Right lung (tissue), 10 donors: ENCODE data around the gene PPP1R8. TPM values are rescaled to one million over a fixed set of nuclear protein-coding genes. Genes with fewer than 3 reads are reported as not detected.
"Not testable (repeated sequence)": the region's sequence is repeated elsewhere in the genome, so short reads cannot be mapped to it uniquely, and the experiment has no call there.

Experiments used
- DNase-seq, 2 donors: peaks; one replicate each; pipeline ENCODE4 v3.0.0-alpha.2; 2013
- long read RNA-seq, 8 donors: transcript quantifications; one replicate each; lab custom pipeline, GENCODE V29; 2026
- polyA plus RNA-seq, 5 donors: library from polyadenylated mRNA; unstranded; fragments of 120-200 nt; gene quantifications; one replicate each; pipeline versions ENCODE4 v1.2.1 to v1.2.3, GENCODE V29; 2013; ENCODE audit warnings: inconsistent platforms in 1 of 5, low replicate concordance in 1 of 5; ENCODE audit not compliant: insufficient read length in 5 of 5, insufficient read depth in 1 of 5

The PPP1R8 gene
- polyA plus RNA-seq, result 10 to 100 TPM; 47.5 to 59.2 (median 51.2) TPM
- long read RNA-seq, donor 1, transcript PPP1R8-202 (7 exons, 2,344 nt), result major isoform, 15 of 15 reads
- long read RNA-seq, donor 1, partial matches to known transcripts, result 0 of 15 reads
- long read RNA-seq, donor 1, other reads (novel, unspliced or antisense), result 0 of 15 reads
- long read RNA-seq, donor 2, transcript PPP1R8-202 (7 exons, 2,344 nt), result major isoform, 11 of 11 reads
- long read RNA-seq, donor 2, partial matches to known transcripts, result 0 of 11 reads
- long read RNA-seq, donor 2, other reads (novel, unspliced or antisense), result 0 of 11 reads
- long read RNA-seq, donor 3, transcript PPP1R8-202 (7 exons, 2,344 nt), result major isoform, 8 of 8 reads
- long read RNA-seq, donor 3, partial matches to known transcripts, result 0 of 8 reads
- long read RNA-seq, donor 3, other reads (novel, unspliced or antisense), result 0 of 8 reads
- long read RNA-seq, donor 4, partial matches to known transcripts, result 12 of 16 reads
- long read RNA-seq, donor 4, other reads (novel, unspliced or antisense), result 0 of 16 reads
- long read RNA-seq, donor 5, transcript PPP1R8-202 (7 exons, 2,344 nt), result major isoform, 17 of 17 reads
- long read RNA-seq, donor 5, partial matches to known transcripts, result 0 of 17 reads
- long read RNA-seq, donor 5, other reads (novel, unspliced or antisense), result 0 of 17 reads
- long read RNA-seq, donor 6, transcript PPP1R8-202 (7 exons, 2,344 nt), result major isoform, 17 of 31 reads
- long read RNA-seq, donor 6, partial matches to known transcripts, result 14 of 31 reads
- long read RNA-seq, donor 6, other reads (novel, unspliced or antisense), result 0 of 31 reads
- long read RNA-seq, donor 7, transcript PPP1R8-202 (7 exons, 2,344 nt), result major isoform, 10 of 12 reads
- long read RNA-seq, donor 7, partial matches to known transcripts, result 0 of 12 reads
- long read RNA-seq, donor 7, other reads (novel, unspliced or antisense), result 0 of 12 reads
- long read RNA-seq, donor 8, partial matches to known transcripts, result 20 of 22 reads
- long read RNA-seq, donor 8, other reads (novel, unspliced or antisense), result 0 of 22 reads

DNA sequence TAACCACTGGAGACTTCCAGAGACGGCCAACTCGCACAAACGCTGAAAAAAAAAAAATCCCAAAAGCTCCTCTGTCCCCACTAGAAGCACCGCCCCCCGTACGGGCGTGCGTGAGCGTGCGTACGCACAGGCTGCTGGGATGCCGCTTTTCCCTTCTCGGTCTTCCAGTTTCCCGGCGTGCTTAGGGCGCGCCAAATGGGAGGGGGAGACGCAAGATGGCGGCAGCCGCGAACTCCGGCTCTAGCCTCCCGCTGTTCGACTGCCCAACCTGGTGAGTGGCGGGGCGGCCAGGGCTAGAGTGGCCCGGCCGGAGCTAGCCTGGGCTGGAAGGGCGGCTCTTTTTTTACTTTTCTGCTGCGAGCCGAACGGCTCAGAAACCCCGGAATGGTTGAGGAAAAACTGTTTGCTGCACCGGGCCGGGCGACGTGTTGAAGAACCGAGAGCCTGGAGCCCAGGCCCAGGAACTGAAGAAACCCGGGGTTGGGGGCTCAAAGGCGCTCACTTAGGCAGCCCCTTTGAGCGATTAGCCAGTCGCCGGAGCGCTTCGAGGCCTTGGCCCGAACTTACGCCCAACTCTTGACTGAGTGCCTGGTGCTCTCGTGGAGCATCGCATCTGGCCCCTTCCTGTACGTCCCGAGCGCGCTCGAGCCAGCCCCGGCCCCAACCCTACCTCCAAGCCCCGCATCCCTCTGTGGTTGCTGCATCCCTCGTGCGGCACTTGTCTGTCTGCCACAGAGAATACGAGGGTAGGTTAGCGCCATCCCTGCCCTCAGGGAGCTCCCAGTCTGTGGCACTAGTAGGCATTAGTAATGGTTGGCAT is at the start of gene PPP1R8:
TSS of gene PPP1R8 (plus strand) at position 162 of the 820 bp plus-strand sequence. CDS start at position 216, 54 bp downstream.
- DNase-seq, result peak; percentile 94

DNA sequence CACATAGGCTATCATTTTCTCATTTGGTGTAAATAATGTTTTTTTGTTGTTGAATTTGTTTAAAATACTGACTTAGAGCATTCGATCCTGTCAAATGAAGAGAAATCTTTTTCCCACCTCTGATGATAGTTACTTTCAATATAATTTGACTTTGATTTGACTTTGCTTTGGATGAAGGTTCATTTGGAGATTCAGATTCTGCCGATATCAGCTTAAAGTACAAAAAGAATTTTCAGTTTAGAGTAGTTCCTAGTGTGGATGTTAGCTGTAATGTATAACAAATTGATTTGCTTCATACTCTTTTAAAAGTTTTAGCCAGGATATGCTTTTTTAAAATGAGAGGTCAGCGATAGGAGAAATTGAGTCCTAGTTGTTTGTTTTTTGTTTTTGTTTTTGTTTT is 47.6 kb upstream of the PPP1R8 start:
- DNase-seq, result no peak

DNA sequence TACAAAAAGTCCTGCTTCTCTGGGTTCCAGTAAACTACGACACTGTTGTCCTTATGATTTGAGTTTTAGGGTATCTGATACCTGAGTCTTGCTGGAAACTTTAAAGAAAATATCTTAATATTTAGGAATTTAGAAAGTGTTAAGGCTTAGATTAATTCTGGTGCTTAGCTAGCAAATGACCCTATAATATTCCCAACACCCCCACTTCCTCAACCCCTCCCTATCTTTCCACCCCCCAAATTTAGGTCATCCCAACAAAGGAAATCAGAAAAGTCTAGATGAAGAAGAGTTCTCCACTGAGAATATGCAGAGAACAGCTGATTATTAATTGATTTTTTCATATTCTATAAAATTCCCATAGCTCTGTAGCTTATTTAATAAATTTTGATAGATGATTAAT is 45.9 kb upstream of the PPP1R8 start:
- DNase-seq, result no peak

DNA sequence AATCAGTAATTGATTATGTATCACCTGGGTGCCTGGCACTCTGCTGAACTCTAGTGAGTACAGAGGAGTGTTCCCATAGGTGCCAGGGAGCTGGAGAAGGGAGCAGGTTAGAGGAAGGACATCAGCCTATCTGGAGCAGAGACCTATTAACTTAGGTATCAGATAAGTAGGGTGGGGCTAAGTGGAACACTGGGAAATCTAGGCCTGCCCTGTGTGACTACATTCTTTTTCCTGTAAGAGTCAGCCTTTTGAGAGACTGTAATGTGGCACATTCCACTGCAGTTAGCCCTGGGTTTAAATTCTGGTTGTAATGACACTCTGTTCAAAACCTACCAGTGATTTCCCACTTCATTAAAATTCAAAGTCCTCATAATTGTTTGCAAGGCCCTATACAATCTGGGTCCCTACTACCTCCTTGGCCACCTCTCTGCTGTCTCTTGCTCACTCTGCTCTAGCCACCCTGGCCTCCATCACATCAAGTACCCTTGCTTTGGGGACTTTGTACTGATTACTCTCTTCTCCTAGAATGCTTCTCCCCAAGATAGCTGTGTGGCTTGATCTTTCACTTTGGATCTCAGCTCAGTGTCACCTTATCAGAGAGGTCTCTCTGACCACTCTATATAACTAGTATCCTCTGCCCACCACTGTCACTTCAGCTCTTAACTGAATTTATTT is 44.7 kb upstream of the PPP1R8 start:
- DNase-seq, result no peak

DNA sequence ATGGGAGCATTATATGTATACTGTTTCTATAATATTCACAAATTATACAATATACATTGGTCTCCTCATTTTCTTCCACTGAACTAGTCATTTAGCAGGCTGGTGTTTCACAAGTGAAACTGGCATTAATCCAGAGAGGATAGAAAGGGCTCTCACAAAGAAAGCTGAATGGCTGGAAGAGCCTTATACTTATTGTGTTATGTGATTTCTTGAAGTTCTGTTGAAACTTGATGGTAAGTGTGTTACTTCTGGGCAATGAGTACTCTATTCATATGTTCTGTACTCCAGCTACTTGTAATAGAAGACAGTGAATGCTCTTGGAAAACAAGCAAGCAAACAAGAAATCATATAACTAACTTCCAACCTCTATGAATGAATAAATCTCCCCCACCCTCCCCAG is 42.7 kb upstream of the PPP1R8 start:
- peak; percentile 35 to 36 for DNase-seq

DNA sequence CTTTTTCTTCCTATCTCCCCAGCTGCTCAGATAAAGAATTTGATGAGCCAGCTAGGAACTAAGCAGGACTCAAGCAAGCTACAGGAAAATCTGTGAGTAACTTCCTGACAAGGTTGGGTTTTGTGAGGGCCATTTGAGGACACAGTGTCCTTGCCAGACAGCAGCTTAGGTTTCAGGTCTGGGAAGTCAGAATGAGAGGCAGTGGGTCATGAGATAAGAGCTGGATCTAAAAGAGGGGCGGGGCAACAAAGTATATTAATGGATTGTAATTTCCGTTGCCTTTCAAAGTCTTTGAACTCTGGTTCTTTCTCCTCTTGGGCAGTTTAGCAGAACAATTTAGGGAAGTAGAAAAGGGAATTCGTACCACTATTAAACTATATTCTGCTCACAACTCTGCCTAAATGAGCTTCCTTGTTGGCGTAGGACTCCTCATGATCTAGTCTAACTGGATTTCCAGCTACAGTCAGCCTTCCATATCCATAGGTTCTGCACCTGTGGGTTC is 41.0 kb upstream of the PPP1R8 start:
- no peak for DNase-seq

DNA sequence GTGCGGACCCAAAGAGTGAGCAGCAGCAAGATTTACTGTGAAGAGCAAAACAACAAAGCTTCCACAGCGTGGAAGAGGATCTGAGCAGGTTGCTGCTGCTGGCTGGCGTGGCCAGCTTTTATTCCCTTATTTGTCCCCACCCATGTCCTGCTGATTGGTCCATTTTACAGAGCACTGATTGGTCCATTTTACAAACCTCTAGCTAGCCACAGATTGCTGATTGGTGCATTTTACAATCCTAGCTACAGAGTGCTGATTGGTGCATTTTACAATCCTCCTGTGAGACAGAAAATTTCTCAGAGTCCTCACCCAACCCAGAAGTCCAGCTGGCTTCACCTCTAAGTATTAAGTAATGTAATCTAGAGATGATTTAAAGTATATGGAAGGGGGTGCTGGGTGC is 40.3 kb upstream of the PPP1R8 start:
- DNase-seq, result not testable (repeated sequence)

DNA sequence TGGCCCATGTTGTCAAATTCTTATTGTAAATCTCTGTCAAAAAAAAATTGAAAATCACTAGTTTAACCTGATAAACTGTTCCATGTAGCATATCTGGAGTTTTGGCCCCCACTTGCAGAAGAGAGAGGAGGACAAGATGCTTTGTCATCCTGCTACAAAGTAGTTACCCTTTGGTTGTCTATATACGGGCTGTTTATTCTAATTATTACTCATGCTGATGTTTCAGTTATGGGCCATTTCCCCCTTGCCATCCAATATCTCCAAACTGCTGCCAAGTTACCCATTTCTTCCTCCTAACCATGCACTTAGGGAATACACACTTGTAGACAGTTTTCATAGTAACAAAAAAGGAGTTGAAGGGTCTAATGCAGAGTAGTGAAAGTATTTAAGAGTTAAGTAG is 35.0 kb upstream of the PPP1R8 start:
- DNase-seq, result no peak

DNA sequence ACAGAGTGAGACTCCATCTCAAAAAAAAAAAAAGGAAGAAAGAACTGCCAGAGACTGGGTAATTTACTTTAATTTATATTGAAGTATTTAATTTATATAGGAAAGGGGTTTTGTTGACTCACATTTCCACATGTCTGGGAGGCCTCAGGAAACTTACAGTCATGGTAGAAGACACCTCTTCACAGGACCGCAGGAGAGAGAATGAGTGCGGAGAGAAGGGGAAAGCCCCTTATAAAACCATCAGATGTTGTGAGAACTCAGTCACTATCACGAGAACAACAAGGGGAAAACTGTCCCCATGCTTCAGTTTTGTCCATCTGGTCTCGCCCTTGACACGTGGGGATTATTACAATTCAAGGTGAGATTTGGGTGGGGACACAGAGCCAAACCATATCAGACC is 25.8 kb upstream of the PPP1R8 start:
- no peak for DNase-seq

DNA sequence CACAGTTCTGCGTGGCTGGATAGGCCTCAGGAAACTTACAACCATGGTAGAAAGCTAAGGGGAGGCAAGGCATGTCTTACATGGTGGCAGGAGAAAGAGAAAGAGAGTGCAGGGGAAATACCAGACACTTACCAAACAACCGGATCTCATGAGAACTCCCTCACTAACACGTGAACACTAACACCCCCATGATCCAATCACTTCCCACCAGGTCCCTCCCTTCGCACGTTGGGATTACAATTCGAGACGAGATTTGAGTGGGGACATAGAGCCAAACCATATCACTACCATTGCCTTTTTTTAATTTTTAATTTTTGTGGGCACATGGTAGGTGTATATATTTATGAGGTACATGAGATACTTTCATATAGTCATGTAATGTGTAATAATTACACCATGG is 23.8 kb upstream of the PPP1R8 start:
- DNase-seq, result no peak

DNA sequence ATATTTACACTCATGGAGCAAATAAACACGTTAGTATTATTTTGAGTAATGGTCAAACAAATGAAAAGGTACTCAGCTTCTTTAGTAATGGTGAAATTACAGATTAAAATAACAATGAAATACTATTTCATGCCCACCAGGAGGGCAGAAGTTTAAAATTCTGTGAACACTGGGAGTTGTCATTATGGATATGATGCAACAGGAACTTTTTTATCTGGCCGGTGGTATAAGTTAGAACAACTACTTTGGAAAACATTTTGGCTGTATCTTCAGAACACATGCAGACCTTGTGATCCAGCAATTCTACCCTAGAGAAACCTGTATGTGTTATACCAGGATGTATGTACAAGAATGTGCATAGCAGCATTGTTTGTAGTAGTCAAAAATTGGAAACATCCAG is 23.2 kb upstream of the PPP1R8 start:
- no peak for DNase-seq

DNA sequence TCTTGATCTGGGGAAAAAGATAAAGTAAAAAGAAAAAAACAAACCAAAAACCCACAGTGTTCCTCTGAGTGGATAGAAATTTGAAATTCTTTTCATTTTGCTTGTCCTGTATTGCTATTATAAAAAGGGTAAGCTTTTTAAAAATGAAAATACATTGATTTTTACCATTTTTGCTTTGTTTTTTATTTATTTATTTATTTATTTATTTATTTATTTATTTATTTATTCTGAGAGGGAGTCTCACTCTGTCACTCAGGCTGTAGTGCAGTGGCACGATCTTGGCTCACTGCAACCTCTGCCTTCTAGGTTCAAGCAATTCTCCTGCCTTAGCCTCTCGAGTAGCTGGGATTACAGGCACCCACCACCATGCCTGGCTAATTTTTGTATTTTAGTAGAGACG is 22.5 kb upstream of the PPP1R8 start:
- not testable (repeated sequence) for DNase-seq

DNA sequence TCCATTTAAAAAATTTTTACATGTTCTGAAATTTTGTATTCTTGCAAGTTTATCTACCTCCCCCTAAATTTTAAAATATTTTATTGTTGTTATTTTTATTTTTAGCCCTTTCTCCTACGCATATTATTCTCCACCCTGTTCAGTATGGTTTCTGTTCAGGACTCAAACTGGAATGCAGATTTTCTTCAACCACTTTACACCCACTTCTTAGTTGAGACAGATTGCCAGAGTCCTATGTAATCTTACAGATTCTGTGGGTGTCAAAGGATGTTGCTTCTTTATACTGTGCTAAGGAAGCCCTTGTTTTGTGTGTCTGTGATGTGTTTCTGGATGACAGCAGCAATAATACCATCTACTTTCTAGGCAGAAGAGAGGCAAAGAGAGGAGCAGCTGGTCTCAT is 20.7 kb upstream of the PPP1R8 start:
- DNase-seq, result no peak

DNA sequence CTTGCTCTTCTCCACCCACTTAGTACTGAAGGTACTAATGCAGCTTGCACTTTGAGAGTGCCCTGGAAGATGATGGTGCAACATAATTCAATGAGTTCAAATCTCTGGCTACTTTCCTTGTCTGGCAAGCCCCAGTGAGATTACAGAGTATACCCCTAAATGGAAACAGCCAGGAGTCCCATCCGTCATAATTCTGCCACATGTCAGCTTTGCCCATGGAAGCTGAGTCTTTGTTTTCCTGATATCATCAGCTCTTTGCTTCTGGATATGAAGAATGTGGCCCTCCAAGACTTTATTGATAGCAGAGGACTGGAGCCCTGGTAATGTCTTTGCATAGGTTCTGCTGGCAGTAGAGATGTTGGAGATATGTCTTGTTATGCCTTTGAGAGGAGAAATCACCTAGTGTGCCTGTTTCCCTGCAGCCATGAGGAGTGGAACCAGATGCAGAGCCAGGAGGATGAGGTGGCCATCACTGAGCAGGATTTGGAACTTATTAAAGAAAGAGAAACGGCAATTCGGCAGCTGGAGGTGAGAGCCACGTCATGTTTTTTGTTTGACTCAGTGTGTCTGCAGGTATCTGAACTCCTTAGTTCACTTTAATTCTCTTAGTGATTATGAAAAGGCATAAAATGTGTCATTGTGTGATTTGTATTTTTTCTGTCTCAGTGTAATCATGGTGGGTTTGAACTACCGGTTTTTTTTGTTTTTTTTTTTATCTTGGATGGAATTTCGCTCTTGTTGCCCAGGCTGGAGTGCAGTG is 18.7 kb upstream of the PPP1R8 start:
- no peak for DNase-seq

DNA sequence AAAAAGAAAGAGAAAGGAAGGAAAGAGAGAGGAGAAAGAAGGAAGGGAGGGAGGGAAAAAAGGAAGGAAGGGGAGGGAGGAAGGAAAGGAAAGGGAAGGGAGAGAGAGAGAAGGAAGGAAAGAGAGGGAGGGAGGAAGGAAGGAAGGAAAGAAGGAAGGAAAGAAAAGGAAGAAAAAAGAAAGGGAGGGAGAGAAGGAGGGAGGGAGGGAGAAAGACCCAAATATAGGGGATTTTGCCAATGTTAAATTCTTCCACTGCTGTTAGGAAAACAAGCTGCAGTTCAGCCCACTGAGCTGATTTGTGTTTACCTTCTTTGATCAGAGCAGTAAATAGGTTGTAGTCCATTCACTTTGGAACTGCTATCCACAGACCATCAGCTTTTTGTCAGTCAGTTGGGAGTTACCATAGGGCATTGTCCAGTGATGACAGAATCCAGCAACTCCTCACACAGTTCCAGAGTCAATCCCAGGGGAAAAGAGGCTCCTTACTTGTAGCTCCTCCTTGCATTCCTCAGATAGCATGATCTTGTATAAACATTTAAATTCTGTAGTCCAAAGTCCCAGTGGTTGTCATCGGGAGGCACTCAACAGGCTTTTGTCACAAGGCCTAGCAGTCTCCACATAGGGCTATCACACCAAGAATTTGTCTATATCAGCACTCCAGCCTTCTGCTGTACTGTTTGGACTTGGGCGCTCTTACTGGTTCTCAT is 13.5 kb upstream of the PPP1R8 start:
- no peak for DNase-seq

DNA sequence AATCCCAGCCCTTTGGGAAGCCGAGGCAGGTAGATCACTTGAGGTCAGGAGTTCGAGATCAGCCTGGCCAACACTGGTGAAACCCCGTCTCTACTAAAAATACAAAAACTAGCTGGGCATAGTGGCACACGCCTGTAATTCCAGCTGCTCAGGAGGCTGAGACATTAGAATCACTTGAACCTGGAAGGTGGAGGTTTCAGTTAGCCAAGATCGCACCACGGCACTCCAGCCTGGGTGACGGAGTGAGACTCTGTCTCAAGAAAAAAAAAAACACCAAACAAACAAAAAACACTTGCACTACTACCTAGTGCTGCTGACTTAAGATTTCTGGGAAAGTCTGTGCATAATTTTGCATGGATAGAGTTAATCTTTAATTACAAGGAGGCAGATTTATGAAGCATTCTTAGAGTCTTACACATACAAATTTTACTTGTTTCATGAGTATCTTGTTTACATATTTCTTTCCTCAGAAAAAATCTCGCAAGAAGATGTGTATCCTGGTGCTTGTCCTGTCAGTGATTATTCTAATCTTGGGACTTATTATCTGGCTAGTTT is 8.7 kb upstream of the PPP1R8 start:
- no peak for DNase-seq

DNA sequence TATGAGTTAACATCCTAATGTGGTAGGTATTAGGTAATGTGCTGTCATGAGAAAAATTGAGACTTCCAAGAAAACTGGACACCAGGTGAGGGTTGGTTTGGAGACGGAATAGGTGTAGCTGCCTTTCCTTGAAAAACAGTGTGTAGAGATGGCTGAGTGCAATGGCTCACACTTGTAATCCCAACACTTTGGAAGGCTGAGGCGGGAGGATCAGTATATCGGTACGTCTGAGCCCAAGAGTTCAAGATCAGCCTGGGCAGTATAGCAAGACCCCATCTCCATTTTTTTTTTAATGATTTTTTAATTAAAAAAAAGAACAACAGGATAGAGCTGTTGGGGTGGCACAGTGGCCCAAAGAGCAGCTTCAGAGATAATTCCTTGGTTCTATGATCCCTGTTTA is 6.8 kb upstream of the PPP1R8 start:
- DNase-seq, result no peak

DNA sequence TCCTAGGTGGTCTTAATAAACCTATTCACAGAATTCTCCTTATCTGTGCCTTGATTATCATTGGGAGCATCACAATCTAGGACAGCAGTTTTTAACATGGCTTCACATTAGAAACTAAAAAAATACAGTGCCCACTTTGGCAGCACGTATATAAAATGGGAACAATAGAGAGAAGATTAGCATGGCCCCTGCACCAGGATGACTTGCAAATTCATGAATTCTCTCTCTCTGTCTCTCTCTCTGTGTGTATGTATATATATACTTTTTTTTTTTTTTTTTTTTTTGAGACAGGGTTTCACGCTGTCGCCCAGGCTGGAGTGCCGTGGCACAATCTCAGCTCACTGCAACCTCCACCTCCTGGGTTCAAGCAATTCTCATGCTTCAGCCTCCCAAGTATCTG is 6.2 kb upstream of the PPP1R8 start:
- DNase-seq, result no peak
